Panc1 (cell line): ENCODE measurements around the gene ZNF879. TPM values are rescaled to one million over a fixed set of nuclear protein-coding genes. Genes with fewer than 3 reads are reported as not detected.

Source experiments
- ATAC-seq: fragments of 200-7000 bp; cut with Tn5 transposase; 2 replicates; pipeline ENCODE4 v1.9.1; 2020; ENCODE audit warnings: mild to moderate bottlenecking, moderate library complexity
- BruUV-seq: library from RNA; stranded (reverse); fragments of 400-500 nt; replicated peaks from 2 replicates; lab custom pipeline; 2021; lab: Mats Ljungman, UMichigan
- CTCF ChIA-PET: fragments of 300-600 bp; sonication (Branson Sonifier 250); formaldehyde crosslinking; loops from one replicate; lab custom pipeline; 2022; ENCODE audit warnings: antibody characterized with exemption; lab: Charles Lee
- POLR2A ChIA-PET: fragments of 300-600 bp; sonication (Branson Sonifier 250); formaldehyde crosslinking; loops from one replicate; lab custom pipeline; 2022; ENCODE audit warnings: antibody characterized with exemption; lab: Charles Lee
- DNase-seq: peaks from one replicate; pipeline ENCODE4 v3.0.0-alpha.2; 2010; ENCODE audit warnings: low read depth, low spot score
- H3K27ac ChIP-seq: 2 replicates; pipeline ENCODE4 v1.5.1; 2011; ENCODE audit warnings: mild to moderate bottlenecking, low read length, inconsistent platforms
- H3K27me3 ChIP-seq: fragments of 200-500 bp; sonication (Bioruptor generic); 2 replicates; pipeline ENCODE4 v1.6.0; 2014; ENCODE audit warnings: low read length, inconsistent platforms; ENCODE audit not compliant: control insufficient read depth, insufficient read depth
- H3K36me3 ChIP-seq: fragments of 200-500 bp; sonication (Bioruptor generic); 2 replicates; pipeline ENCODE4 v1.5.1; 2014; ENCODE audit warnings: inconsistent platforms, mild to moderate bottlenecking, low read length, moderate library complexity; ENCODE audit not compliant: control insufficient read depth, insufficient read depth
- H3K4me1 ChIP-seq: 2 replicates; pipeline ENCODE4 v1.5.1; 2011; ENCODE audit warnings: inconsistent platforms, mild to moderate bottlenecking, low read length, moderate library complexity; ENCODE audit not compliant: control insufficient read depth, insufficient read depth
- H3K4me3 ChIP-seq, 2 experiments: 2 replicates each; pipeline ENCODE4 v1.5.1; 2011 to 2012; ENCODE audit warnings: low read depth in 2 of 2, low read length in 2 of 2, mild to moderate bottlenecking in 2 of 2, inconsistent platforms in 1 of 2, moderate library complexity in 1 of 2
- H3K9me3 ChIP-seq: fragments of 200-500 bp; sonication (Bioruptor generic); 2 replicates; pipeline ENCODE4 v1.5.1; 2014; ENCODE audit warnings: low read depth, mild to moderate bottlenecking, inconsistent platforms, low read length, moderate library complexity; ENCODE audit not compliant: control insufficient read depth, insufficient read depth
- POLR2AphosphoS5 ChIP-seq: IDR thresholded peaks from 2 replicates; pipeline ENCODE4 v1.6.1; 2012; ENCODE audit warnings: mild to moderate bottlenecking, low read depth, low read length, moderate library complexity
- SIN3A ChIP-seq: IDR thresholded peaks from 2 replicates; pipeline ENCODE4 v1.6.1; 2012; ENCODE audit warnings: low read depth, mild to moderate bottlenecking, low read length, moderate library complexity, borderline replicate concordance; ENCODE audit not compliant: insufficient read depth
- TCF7L2 ChIP-seq: IDR thresholded peaks from 2 replicates; pipeline ENCODE4 v1.6.1; 2011; ENCODE audit warnings: mild to moderate bottlenecking, low read depth, low read length, inconsistent platforms
- in situ Hi-C: cut with HindIII; loops from 2 replicates; pipeline ENCODE4 v1.10.0; 2016; ENCODE audit warnings: low sequenced_read_pairs, low pct_unique_long_range_greater_than_20kb
- intact Hi-C: fragments of 100-400 bp; cut with micrococcal nuclease; formaldehyde crosslinking; loops from one replicate; pipeline ENCODE4 v1.10.0; 2022; ENCODE audit not compliant: unreplicated experiment
- total RNA-seq: library from RNA; stranded (reverse); gene quantifications from one replicate; pipeline ENCODE4 v1.2.1, GENCODE V29; 2021; ENCODE audit not compliant: unreplicated experiment
- TF ChIP-seq, protein P1 (sequence below), 2 experiments: IDR thresholded peaks; 2 replicates each; pipeline ENCODE4 v1.6.1; 2011 to 2012; ENCODE audit warnings: low read depth in 2 of 2, control low read depth in 1 of 2, low read length in 1 of 2, mild to moderate bottlenecking in 1 of 2, moderate library complexity in 1 of 2; ENCODE audit not compliant: insufficient read depth in 1 of 2
- TF ChIP-seq, protein P2 (sequence below): fragments of 450-650 bp; IDR thresholded peaks from 2 replicates; pipeline ENCODE4 v1.5.1; 2017; ENCODE audit warnings: mild to moderate bottlenecking

ZNF879 gene
- total RNA-seq, 1 experiment from 2014 or later = 5.9 TPM

DNA sequence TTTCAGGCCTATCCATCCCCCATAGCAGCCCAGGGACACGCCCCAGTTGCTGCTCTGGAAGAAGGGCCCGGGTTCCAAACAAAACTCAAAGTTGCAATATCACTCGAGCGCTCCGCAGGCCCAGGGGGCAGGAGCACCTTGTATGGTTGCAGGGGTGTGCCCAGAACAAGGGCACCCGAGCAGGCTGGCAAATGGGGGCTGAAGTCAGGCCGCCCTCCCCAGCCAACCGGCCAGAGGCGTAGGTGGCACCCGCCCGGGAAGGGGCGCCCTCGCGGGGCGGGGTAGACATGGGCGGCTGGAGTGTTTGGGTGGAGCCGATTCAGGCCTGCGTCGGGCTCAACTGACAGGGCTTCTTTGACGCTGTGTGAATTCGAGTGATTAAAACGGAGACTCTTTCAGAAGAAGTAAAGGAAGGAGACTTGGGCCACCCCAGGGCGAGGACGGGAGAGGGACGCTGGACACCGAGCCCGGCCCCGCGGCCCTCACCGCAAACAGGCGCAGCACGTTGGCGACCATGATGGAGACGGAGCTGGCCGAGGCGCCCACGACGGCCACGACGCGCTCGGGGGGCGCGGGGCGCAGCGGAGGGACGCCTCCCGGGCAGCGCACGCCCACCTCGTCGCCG is 29.5 kb upstream of the ZNF879 start:
- no TSS peak for BruUV-seq
- no peak overlapping the region for H3K4me3 ChIP-seq
- H3K4me1 ChIP-seq = no peaks in the 10 kb centered on the region
- no peaks in the 10 kb centered on the region for H3K9me3 ChIP-seq
- no peaks in the 10 kb centered on the region for H3K27me3 ChIP-seq
- TF ChIP-seq, protein P1, sequence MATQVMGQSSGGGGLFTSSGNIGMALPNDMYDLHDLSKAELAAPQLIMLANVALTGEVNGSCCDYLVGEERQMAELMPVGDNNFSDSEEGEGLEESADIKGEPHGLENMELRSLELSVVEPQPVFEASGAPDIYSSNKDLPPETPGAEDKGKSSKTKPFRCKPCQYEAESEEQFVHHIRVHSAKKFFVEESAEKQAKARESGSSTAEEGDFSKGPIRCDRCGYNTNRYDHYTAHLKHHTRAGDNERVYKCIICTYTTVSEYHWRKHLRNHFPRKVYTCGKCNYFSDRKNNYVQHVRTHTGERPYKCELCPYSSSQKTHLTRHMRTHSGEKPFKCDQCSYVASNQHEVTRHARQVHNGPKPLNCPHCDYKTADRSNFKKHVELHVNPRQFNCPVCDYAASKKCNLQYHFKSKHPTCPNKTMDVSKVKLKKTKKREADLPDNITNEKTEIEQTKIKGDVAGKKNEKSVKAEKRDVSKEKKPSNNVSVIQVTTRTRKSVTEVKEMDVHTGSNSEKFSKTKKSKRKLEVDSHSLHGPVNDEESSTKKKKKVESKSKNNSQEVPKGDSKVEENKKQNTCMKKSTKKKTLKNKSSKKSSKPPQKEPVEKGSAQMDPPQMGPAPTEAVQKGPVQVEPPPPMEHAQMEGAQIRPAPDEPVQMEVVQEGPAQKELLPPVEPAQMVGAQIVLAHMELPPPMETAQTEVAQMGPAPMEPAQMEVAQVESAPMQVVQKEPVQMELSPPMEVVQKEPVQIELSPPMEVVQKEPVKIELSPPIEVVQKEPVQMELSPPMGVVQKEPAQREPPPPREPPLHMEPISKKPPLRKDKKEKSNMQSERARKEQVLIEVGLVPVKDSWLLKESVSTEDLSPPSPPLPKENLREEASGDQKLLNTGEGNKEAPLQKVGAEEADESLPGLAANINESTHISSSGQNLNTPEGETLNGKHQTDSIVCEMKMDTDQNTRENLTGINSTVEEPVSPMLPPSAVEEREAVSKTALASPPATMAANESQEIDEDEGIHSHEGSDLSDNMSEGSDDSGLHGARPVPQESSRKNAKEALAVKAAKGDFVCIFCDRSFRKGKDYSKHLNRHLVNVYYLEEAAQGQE (IDR thresholded peaks at IDR 0.05; ENCODE audit: insufficient read depth in 1 of 2, low read depth in 2 of 2, low read length in 1 of 2) = no peak
- TF ChIP-seq, protein P2, sequence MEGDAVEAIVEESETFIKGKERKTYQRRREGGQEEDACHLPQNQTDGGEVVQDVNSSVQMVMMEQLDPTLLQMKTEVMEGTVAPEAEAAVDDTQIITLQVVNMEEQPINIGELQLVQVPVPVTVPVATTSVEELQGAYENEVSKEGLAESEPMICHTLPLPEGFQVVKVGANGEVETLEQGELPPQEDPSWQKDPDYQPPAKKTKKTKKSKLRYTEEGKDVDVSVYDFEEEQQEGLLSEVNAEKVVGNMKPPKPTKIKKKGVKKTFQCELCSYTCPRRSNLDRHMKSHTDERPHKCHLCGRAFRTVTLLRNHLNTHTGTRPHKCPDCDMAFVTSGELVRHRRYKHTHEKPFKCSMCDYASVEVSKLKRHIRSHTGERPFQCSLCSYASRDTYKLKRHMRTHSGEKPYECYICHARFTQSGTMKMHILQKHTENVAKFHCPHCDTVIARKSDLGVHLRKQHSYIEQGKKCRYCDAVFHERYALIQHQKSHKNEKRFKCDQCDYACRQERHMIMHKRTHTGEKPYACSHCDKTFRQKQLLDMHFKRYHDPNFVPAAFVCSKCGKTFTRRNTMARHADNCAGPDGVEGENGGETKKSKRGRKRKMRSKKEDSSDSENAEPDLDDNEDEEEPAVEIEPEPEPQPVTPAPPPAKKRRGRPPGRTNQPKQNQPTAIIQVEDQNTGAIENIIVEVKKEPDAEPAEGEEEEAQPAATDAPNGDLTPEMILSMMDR = no peak
- DNase-seq (no peak), ATAC-seq (no peak)
- H3K27ac ChIP-seq = no peak overlapping the region
- in situ Hi-C loops (no loop called here), intact Hi-C loops (no loop called here)
- CTCF ChIA-PET = no interaction called here
- POLR2A ChIA-PET = no interaction called here
- H3K36me3 ChIP-seq = no peaks in the 10 kb centered on the region

DNA sequence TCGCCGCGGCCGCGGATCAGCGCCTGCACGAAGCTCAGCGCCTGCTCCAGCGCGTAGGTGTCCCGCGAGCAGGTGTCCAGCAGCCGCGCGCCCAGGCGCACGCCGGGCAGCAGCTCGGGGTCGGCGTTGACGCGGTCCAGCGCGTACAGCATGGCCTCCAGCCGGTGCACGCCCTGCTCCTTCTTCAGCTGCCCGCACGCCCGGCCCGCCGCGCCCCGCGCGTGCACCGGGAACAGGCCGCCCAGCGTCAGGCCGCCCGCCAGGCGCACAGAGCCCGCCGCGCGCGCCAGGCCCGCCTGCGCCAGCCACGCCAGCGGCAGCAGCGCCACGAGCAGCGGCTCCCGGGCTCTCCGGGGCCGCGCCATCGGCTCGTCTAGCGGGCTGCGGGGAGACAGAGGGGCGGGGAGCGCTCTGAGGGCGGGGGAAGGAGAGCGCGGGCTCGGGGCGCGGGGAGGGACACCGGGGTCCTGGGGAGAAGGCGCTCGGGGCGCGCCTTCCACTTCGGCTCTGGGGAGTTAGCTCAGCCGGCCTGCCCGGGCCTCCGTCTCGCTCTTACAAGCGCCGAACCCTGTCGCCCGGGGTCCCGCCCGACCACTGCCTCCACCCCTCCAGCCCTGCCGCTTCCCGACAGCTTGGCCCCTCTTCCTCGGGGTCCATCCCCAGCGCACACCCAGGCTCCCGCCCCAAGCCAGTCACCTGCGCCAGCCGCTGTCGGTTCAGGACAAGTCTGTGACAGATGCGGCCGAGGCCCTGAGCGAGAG is 28.8 kb upstream of the ZNF879 start, which contains the start of gene GRM6:
Gene GRM6 (minus strand): TSS at position 741 of the 761 bp plus-strand sequence. CDS start 376 bp downstream, at position 365.
- ATAC-seq (no peak), DNase-seq (no peak)
- Histone ChIP-seq H3K4me3 (no peak within 1 kb of the TSS), H3K27ac (no peak within 1 kb of the TSS), H3K9me3 (no peaks in the 10 kb centered on the region), H3K36me3 (no peaks in the 10 kb centered on the region), H3K4me1 (no peaks in the 10 kb centered on the region), H3K27me3 (no peaks in the 10 kb centered on the region)
- in situ Hi-C loops (no loop called here), intact Hi-C loops (no loop called here)
- no peak for TF ChIP-seq POLR2AphosphoS5
- no peak for TF ChIP-seq SIN3A
- TF ChIP-seq TCF7L2 = no peak
- TF ChIP-seq, protein P2 = no peak
- TF ChIP-seq, protein P1 (IDR thresholded peaks at IDR 0.05; ENCODE audit: insufficient read depth in 1 of 2, low read depth in 2 of 2, low read length in 1 of 2) = no peak
- POLR2A ChIA-PET = no interaction called here
- no TSS peak for BruUV-seq
- CTCF ChIA-PET = no interaction called here
